ENCODE results near the gene CNTFR.

DNA sequence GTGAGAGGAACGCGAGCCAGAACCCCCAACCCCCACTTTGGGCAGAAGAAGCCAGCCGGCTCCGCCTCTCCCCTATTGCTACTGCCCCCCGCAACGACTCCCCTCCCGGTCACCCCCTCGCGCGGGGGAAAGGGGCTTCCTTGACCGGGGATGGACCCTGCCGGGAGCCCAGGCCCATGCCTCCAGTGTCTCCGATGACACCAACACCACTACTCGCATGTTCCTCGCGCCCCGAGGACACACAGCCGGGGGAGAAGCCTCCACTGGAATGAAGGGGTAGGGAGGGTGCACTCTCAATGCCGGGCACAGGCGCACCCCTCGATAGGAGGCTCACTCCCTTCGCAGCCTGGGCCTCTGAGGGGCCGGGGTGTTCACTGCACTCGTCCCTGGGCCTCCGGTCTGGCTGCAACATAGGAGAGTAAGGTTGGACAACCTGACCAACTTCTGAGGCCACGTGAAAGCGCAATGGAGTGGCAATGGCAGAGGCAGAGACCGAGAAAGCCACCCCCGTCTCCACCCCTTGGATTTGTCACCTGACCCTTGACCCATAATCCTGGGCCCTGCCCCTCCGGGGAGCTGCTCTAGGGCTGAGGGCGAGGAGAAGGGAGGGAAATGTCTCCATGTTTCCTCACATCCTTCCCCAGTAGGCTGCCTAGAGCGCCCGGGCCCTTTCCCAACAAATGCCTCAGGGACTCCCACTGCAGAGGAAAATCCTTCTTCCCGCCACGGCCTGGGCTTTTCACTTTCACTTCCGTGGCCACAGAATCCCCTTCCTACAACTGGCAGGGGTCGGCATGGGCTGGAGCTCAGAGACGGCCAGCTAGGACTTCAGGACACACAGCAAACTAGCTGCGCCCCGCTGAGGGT, 1.1 kb upstream of the CNTFR start:
- no peak for TF ChIP-seq USF1 (IDR thresholded peaks at IDR 0.05)
- TF ChIP-seq ZBTB7A (IDR thresholded peaks at IDR 0.05; ENCODE audit: low read depth), result no peak
- no peak for TF ChIP-seq REST (IDR thresholded peaks at IDR 0.05; ENCODE audit: low read depth)
- no peak for TF ChIP-seq EP300 (IDR thresholded peaks at IDR 0.05; ENCODE audit: borderline replicate concordance)
- TF ChIP-seq CEBPB (IDR thresholded peaks at IDR 0.05), result no peak
- TF ChIP-seq YY1 (IDR thresholded peaks at IDR 0.05; ENCODE audit: low read depth), result no peak
- TF ChIP-seq RAD21 (IDR thresholded peaks at IDR 0.05; ENCODE audit: low read depth), result no peak

Measured in Ishikawa (cell line).